ENCODE data around the gene RAD17.
A peak's percentile ranks its signal among the peaks of the same experiment; 100 is the strongest.
"Not testable (repeated sequence)": the region's sequence is repeated elsewhere in the genome, so short reads cannot be mapped to it uniquely, and the experiment has no call there.

RAD17 gene

GRCh38 chr5:69378376-69378775 is 8.8 kb downstream of the RAD17 start:
- DNase-seq (ENCODE audit: low read depth, low spot score), result no peak

- DNase-seq (ENCODE audit: low read depth, low spot score), result no peak
Observed at GRCh38 chr5:69404659-69405330, 35.2 kb downstream of the RAD17 start.

GRCh38 chr5:69414885-69415583 is 45.4 kb downstream of the RAD17 start, which contains the start of gene MARVELD2:
TSS of gene MARVELD2 (plus strand) at chr5:69415116. CDS start at chr5:69419386, 4,270 bp downstream.
- DNase-seq (ENCODE audit: low read depth, low spot score), result peak; percentile 60

GRCh38 chr5:69415584-69415958 is 46.0 kb downstream of the RAD17 start:
- DNase-seq (ENCODE audit: low read depth, low spot score), result no peak

GRCh38 chr5:69416180-69416579 is 46.6 kb downstream of the RAD17 start:
- DNase-seq (ENCODE audit: low read depth, low spot score), result no peak

- DNase-seq (ENCODE audit: low read depth, low spot score), result no peak
Observed at GRCh38 chr5:69416699-69417098, 47.1 kb downstream of the RAD17 start.

- no peak for DNase-seq (ENCODE audit: low read depth, low spot score)
Observed at GRCh38 chr5:69418554-69418953, 48.9 kb downstream of the RAD17 start.

- DNase-seq (ENCODE audit: low read depth, low spot score), result no peak
Observed at GRCh38 chr5:69431424-69432303, 62.0 kb downstream of the RAD17 start.

- no peak for DNase-seq (ENCODE audit: low read depth, low spot score)
Observed at GRCh38 chr5:69432412-69433206, 63.0 kb downstream of the RAD17 start.

GRCh38 chr5:69435276-69435884 is 65.8 kb downstream of the RAD17 start:
- DNase-seq (ENCODE audit: low read depth, low spot score), result not testable (repeated sequence)

- no peak for DNase-seq (ENCODE audit: low read depth, low spot score)
Observed at GRCh38 chr5:69444127-69444754, 74.6 kb downstream of the RAD17 start.

GRCh38 chr5:69449511-69449910 is 79.9 kb downstream of the RAD17 start:
- no peak for DNase-seq (ENCODE audit: low read depth, low spot score)

- no peak for DNase-seq (ENCODE audit: low read depth, low spot score)
Observed at GRCh38 chr5:69450116-69450515, 80.5 kb downstream of the RAD17 start.

GRCh38 chr5:69450527-69450926 is 80.9 kb downstream of the RAD17 start:
- DNase-seq (ENCODE audit: low read depth, low spot score), result not testable (repeated sequence)

- DNase-seq (ENCODE audit: low read depth, low spot score), result no peak
Observed at GRCh38 chr5:69451941-69452647, 82.5 kb downstream of the RAD17 start.

- DNase-seq (ENCODE audit: low read depth, low spot score), result not testable (repeated sequence)
Observed at GRCh38 chr5:69453487-69453886, 83.9 kb downstream of the RAD17 start.

GRCh38 chr5:69454460-69455249 is 85.0 kb downstream of the RAD17 start:
- no peak for DNase-seq (ENCODE audit: low read depth, low spot score)

- not testable (repeated sequence) for DNase-seq (ENCODE audit: low read depth, low spot score)
Observed at GRCh38 chr5:69455428-69455988, 85.9 kb downstream of the RAD17 start.

GRCh38 chr5:69462170-69462569 is 92.6 kb downstream of the RAD17 start:
- no peak for DNase-seq (ENCODE audit: low read depth, low spot score)
